Measurements from ENCODE around the gene CDK6. TPM values are rescaled to one million over a fixed set of nuclear protein-coding genes. Genes with fewer than 3 reads are reported as not detected.

The CDK6 gene
- total and polyA plus RNA-seq, 2 of the 8 experiments (the other 6 are each of a cell fraction or from before 2014, with no cell fraction given): 5.9 to 18.9 TPM

- no peaks in the 10 kb centered on the region for H3K36me3 ChIP-seq (ENCODE audit: control insufficient read depth in 2 of 4, insufficient read depth in 4 of 4, low read length in 3 of 4)
- no peak overlapping the region for H3K9ac ChIP-seq (replicated peaks in 1 of 4; ENCODE audit: extremely low read depth in 1 of 4, low read depth in 3 of 4, low read length in 3 of 4)
- TF ChIP-seq JUND (IDR thresholded peaks at IDR 0.05; ENCODE audit: low read length) (no peak), TAF1 (IDR thresholded peaks at IDR 0.05; ENCODE audit: low read depth, low read length) (no peak), POLR2AphosphoS5 (IDR thresholded peaks at IDR 0.05; ENCODE audit: low read depth, low read length) (no peak), KDM5A (IDR thresholded peaks at IDR 0.05; ENCODE audit: low read length) (no peak), RFX5 (IDR thresholded peaks at IDR 0.05; ENCODE audit: borderline replicate concordance, low read depth, low read length) (no peak), FOSL1 (IDR thresholded peaks at IDR 0.05; ENCODE audit: insufficient read depth, low read depth, low read length) (no peak), KDM1A (IDR thresholded peaks at IDR 0.05; ENCODE audit: borderline replicate concordance, low read length) (no peak), PHF8 (conservative IDR thresholded peaks at IDR 0.05; ENCODE audit: low read depth, low read length) (no peak), TEAD4 (IDR thresholded peaks at IDR 0.05; ENCODE audit: low read depth, low read length) (no peak), TAF7 (optimal IDR thresholded peaks at IDR 0.05; ENCODE audit: borderline replicate concordance, low read depth, low read length) (no peak), CREB1 (IDR thresholded peaks at IDR 0.05) (no peak)
- TF ChIP-seq, protein P1, sequence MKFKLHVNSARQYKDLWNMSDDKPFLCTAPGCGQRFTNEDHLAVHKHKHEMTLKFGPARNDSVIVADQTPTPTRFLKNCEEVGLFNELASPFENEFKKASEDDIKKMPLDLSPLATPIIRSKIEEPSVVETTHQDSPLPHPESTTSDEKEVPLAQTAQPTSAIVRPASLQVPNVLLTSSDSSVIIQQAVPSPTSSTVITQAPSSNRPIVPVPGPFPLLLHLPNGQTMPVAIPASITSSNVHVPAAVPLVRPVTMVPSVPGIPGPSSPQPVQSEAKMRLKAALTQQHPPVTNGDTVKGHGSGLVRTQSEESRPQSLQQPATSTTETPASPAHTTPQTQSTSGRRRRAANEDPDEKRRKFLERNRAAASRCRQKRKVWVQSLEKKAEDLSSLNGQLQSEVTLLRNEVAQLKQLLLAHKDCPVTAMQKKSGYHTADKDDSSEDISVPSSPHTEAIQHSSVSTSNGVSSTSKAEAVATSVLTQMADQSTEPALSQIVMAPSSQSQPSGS (IDR thresholded peaks at IDR 0.05; ENCODE audit: low read length): no peak
- TF ChIP-seq, protein P2, sequence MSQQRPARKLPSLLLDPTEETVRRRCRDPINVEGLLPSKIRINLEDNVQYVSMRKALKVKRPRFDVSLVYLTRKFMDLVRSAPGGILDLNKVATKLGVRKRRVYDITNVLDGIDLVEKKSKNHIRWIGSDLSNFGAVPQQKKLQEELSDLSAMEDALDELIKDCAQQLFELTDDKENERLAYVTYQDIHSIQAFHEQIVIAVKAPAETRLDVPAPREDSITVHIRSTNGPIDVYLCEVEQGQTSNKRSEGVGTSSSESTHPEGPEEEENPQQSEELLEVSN (IDR thresholded peaks at IDR 0.05): no peak
Measured at GRCh38 chr7:92622030-92622429, 214.3 kb downstream of the CDK6 start.

More at GRCh38 chr7:92622030-92622429, 214.3 kb downstream of the CDK6 start:
- H3K4me1 ChIP-seq (replicated peaks in 1 of 4; ENCODE audit: control insufficient read depth in 3 of 4, insufficient read depth in 4 of 4, low read length in 3 of 4): no peaks in the 10 kb centered on the region
- H3K4me3 ChIP-seq (ENCODE audit: extremely low read depth in 1 of 4, insufficient read depth in 2 of 4, low read depth in 3 of 4, low read length in 4 of 4): no peak overlapping the region
- no peaks in the 10 kb centered on the region for H3K27me3 ChIP-seq (replicated peaks in 1 of 4; ENCODE audit: control insufficient read depth in 3 of 4, extremely low read depth in 1 of 4, insufficient read depth in 3 of 4, low read length in 3 of 4)
- no peak for FAIRE-seq
- no peak overlapping the region for H2BK20ac ChIP-seq (ENCODE audit: low read length)
- H3K14ac ChIP-seq (ENCODE audit: insufficient read length): no peak overlapping the region
- no peaks in the 10 kb centered on the region for H3K79me1 ChIP-seq (ENCODE audit: low read depth, low read length)
- no peak for DNase-seq (ENCODE audit: low read depth in 1 of 2, low spot score in 2 of 2)
- no peak overlapping the region for H3K56ac ChIP-seq (replicated peaks; ENCODE audit: insufficient read length, low read depth, low read length)
- 82% methylated on average over 2 of the region's 2 CpGs; no CpG with 5 or more reads in 1 of the 2 experiments for WGBS, 2 experiments (ENCODE audit: extremely low coverage in 1 of 2, insufficient coverage in 1 of 2, insufficient read length in 1 of 2, insufficient replicate concordance in 2 of 2, low coverage in 1 of 2, low lambda C conversion rate in 2 of 2, missing lambda C conversion rate in 1 of 2)
- H2BK12ac ChIP-seq (ENCODE audit: low read depth, low read length): no peak overlapping the region
- no peaks in the 10 kb centered on the region for H3K79me2 ChIP-seq (ENCODE audit: control insufficient read depth in 1 of 2, insufficient read depth in 2 of 2, low read length in 2 of 2)
- no peaks in the 10 kb centered on the region for H3K23me2 ChIP-seq (ENCODE audit: low read depth, low read length)
- no peaks in the 10 kb centered on the region for H3K9me3 ChIP-seq (ENCODE audit: insufficient read depth in 2 of 2, low read depth in 1 of 2, low read length in 1 of 2)
- H2BK15ac ChIP-seq (ENCODE audit: low read length): no peak overlapping the region
- H4K8ac ChIP-seq (ENCODE audit: extremely low read depth, insufficient read depth, low read length): no peak overlapping the region
- H3K23ac ChIP-seq (ENCODE audit: insufficient read length): no peak overlapping the region
- CTCF ChIA-PET (ENCODE audit: partially characterized antibody): interaction anchor here (0.6 to 3.4 kb wide), 12 partner anchors 10 to 432 kb away, joined by 3 to 38 read pairs (median 4); no protein-coding TSS in a partner anchor
- no peaks in the 10 kb centered on the region for H4K20me1 ChIP-seq (replicated peaks in 1 of 2; ENCODE audit: control insufficient read depth in 1 of 2, insufficient read depth in 2 of 2, low read length in 2 of 2)
- POLR2A ChIA-PET (ENCODE audit: partially characterized antibody): no interaction called here
- H2AFZ ChIP-seq (ENCODE audit: low read length): no peak overlapping the region
- no peak overlapping the region for H2BK120ac ChIP-seq (replicated peaks; ENCODE audit: low read depth, low read length)
- H2BK5ac ChIP-seq (ENCODE audit: low read depth, low read length): no peak overlapping the region
- no peak overlapping the region for H3K4me2 ChIP-seq (ENCODE audit: insufficient read depth in 1 of 2, low read depth in 2 of 2, low read length in 2 of 2)
- H4K5ac ChIP-seq (ENCODE audit: insufficient read length, low read depth, low read length): no peak overlapping the region
- H4K91ac ChIP-seq (replicated peaks; ENCODE audit: insufficient read length, low read length): no peak overlapping the region
- no peak overlapping the region for H3K4ac ChIP-seq (replicated peaks; ENCODE audit: insufficient read length, low read depth, low read length)
- H2AK5ac ChIP-seq (ENCODE audit: low read depth, low read length): no peak overlapping the region
- H3K27ac ChIP-seq (ENCODE audit: low read depth, low read length): no peak overlapping the region
- H3K18ac ChIP-seq (ENCODE audit: extremely low read depth, low read length): no peak overlapping the region

All from H1 (cell line).